HG03039 (cell line): Measurements from ENCODE around the gene DIAPH2.

Experiments
- ATAC-seq: cut with Tn5 transposase; IDR thresholded peaks from one replicate; pipeline ENCODE4 v1.9.1; 2021; ENCODE audit warnings: mild to moderate bottlenecking, moderate library complexity; ENCODE audit not compliant: unreplicated experiment

Gene DIAPH2

DNA sequence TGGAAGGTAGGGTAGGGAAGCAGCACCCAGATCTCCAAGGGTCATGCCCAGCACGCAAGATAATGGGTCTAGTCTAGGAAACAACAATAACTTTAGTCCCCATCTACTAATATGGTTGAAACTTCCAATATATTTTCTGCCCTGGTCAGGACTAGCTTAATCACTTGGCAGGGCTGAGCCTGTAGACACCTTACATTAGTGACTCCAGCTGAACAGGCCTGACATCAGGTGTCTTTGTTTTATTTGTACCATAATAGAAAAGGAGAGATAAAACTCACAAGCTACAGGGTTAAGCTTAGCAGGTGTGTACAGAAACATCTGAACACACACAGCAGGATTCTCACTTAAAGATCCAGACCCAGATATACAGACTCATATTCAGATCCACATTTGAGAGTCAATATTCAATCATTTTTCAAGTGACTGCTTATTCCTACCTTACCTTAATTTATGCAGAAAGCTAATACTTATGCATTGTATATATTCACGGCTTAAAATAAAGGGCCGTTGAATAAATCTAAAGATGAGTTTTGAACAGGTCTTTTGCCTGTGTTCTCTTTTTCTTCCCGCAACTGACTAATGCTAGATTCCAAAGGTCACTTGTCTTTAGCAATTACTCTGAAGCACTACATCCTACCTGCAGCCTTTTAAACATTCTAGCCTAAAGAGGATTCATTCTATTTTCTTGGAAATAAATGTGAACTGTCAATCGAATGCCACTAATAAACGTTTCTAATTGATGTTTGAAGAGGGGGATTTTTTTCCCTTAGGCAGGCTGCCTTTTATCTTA lies 944.4 kb downstream of the DIAPH2 start:
- ATAC-seq, result no peak

DNA sequence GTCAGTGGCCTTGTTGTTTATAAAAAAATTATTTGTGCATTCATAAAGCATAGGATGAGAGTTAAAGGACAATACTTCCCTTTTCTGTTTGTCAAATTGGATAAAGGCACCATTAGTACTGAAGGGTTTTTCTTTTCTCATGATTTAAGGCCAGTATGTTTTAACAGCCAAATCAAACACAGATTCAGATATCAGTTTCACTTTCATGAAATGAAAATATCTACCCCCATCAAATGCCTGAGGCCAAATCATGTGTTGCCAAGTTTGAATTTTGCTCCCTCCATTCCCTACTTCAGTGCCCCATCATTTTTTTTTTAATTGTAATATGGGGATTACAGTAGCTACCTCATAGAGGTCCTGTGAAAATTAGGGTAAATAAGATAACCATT lies 944.9 kb downstream of the DIAPH2 start:
- ATAC-seq, result no peak

DNA sequence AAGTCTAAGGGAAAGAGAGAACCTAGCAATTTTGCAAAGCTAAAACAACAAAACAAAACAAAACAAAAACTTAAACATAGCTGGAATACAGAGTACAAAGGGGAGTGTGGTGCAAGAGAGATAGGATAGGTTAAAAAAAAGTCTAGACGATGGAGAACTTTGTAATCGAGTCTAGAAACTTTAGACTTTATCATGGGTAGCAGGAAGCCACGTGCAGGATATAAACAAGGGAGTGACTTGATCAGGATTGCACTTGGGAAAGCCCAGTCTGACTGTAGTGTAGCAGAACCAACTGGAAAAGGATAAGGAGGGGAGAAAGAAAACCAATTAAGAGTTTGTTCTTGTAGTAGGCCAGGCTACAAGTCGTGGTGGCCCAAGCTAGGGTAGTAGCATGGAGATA lies 949.2 kb downstream of the DIAPH2 start:
- no peak for ATAC-seq

DNA sequence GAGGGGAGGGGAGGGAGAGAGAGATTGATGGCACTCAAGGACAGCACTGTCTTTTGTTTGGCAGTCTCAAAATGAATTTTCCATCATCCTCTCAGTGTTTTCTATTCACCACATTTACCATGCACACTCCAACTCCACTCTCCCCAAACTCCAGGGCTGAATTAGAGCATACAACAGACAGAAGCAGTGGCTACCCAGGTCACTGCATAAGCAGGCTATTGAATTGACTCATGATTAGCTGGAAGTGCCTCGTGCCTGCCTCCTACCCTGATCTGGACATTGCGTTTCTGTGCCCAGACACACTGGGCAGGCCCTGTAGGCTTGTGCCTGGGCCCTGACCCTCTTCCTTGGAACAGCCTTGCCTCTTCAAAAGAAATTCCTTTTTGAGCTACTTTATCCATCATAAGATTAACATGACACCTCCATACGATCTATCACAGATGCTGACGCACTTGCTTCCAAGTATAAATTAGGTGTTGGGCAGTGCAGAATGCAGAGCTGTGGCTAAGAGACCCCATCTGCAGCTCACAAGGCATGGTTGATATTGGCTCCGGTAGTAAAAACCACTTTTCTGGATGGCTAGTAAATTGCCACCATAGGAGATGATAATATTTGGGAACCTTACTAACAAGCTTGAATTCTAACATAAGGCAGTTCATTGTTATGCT lies 952.0 kb downstream of the DIAPH2 start:
- no peak for ATAC-seq

DNA sequence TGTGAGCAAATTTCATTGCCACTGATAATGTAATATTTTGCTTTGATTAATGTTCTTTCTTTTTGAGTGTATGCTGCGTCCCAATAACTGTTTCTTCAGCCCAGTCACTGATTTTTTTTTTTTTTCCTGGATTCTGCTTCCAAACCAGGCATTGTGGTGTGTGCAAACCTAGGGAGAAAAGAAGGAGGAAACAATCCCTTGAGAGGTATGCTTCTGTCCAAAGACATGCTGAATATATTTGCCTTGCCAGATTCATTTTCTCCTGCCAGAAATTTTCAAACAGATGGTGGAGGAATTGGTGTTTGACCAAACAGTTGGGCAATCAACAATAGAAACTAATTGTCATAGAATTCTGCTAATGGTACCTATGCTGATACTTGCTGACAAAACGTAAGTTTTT lies 952.6 kb downstream of the DIAPH2 start:
- no peak for ATAC-seq

DNA sequence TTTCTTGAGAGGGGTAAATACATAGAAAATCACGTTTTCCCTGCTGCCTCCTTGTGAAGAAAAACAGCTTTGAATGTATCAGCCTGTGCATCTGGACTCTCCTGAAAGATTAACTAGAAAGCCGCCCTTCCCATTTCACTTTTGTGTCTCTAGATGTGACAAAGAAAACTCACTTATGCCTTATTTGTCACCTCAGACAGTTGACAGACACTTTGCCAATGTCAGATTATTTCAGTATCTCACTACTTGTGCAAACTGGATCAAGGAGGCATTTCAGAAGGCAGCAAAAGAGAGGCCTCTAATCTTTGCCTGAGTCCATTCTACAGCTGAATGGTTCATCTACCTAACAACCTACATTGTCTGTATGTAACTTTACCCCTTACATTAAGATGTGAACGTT lies 954.0 kb downstream of the DIAPH2 start:
- no peak for ATAC-seq

DNA sequence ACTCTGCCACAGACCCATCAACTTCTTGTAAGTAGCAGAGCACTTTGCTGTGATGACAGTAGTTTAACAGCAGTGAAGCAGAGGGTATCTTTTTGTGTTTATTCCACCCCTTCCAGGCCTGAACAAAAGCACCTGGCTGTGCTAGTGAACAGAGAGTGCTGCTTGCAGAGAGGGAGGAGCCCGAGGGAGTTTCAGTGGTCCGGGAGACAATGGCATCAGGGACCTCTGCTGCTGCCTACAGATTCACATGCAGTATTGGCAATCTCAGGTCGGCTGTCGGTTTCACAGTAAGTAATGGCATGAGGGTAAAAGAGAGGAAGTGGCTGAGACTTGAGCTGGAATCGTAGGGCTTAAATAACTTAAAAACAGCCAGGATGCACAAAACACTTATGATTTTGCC lies 954.9 kb downstream of the DIAPH2 start:
- no peak for ATAC-seq
